Panc1 (cell line): Measurements from ENCODE around the gene MAPK11.

Source experiments
- POLR2AphosphoS5 ChIP-seq: IDR thresholded peaks from 2 replicates; pipeline ENCODE4 v1.6.1; 2012; ENCODE audit warnings: mild to moderate bottlenecking, low read depth, low read length, moderate library complexity
- SIN3A ChIP-seq: IDR thresholded peaks from 2 replicates; pipeline ENCODE4 v1.6.1; 2012; ENCODE audit warnings: low read depth, mild to moderate bottlenecking, low read length, moderate library complexity, borderline replicate concordance; ENCODE audit not compliant: insufficient read depth
- TF ChIP-seq, protein P1 (sequence below): fragments of 450-650 bp; IDR thresholded peaks from 2 replicates; pipeline ENCODE4 v1.5.1; 2017; ENCODE audit warnings: mild to moderate bottlenecking
- TF ChIP-seq, protein P2 (sequence below), 2 experiments: IDR thresholded peaks; 2 replicates each; pipeline ENCODE4 v1.6.1; 2011 to 2012; ENCODE audit warnings: low read depth in 2 of 2, control low read depth in 1 of 2, low read length in 1 of 2, mild to moderate bottlenecking in 1 of 2, moderate library complexity in 1 of 2; ENCODE audit not compliant: insufficient read depth in 1 of 2

DNA sequence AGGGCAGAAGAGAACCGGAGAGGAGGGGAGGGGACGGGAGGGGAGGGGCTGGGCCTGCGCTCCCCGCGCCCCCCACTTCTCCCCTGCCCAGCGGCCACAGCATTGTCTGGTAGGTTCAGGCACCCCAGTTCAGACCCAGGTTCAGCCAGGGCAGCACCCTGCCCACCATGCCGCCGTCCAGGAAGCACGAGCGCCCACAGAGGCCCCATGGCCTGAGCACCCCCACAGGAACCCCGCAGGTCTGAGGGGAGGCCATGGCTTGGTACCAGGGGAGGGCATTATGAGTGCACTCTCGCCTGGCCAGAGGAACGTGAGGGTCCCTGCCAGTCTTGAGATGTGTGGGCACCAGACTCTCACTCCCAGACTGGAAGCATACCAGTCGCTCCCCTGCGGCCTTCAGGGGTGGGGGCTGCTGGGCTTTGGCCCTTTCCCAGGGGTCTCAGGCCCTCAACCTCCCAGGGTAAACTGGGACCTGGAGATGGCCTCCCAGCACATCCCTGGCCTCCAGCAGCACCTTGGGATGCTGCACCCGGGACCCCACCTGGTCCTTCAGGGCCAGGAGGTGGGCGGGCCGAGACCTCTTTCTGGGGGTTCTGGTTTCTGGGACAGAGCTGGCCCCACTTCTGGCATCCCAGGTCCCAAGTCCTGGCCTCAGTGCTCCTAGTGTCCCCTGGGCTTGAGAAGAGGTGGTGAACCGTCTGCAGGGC lies 37.9 kb upstream of the MAPK11 start:
- TF ChIP-seq, protein P1, sequence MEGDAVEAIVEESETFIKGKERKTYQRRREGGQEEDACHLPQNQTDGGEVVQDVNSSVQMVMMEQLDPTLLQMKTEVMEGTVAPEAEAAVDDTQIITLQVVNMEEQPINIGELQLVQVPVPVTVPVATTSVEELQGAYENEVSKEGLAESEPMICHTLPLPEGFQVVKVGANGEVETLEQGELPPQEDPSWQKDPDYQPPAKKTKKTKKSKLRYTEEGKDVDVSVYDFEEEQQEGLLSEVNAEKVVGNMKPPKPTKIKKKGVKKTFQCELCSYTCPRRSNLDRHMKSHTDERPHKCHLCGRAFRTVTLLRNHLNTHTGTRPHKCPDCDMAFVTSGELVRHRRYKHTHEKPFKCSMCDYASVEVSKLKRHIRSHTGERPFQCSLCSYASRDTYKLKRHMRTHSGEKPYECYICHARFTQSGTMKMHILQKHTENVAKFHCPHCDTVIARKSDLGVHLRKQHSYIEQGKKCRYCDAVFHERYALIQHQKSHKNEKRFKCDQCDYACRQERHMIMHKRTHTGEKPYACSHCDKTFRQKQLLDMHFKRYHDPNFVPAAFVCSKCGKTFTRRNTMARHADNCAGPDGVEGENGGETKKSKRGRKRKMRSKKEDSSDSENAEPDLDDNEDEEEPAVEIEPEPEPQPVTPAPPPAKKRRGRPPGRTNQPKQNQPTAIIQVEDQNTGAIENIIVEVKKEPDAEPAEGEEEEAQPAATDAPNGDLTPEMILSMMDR = no peak
- TF ChIP-seq, protein P2, sequence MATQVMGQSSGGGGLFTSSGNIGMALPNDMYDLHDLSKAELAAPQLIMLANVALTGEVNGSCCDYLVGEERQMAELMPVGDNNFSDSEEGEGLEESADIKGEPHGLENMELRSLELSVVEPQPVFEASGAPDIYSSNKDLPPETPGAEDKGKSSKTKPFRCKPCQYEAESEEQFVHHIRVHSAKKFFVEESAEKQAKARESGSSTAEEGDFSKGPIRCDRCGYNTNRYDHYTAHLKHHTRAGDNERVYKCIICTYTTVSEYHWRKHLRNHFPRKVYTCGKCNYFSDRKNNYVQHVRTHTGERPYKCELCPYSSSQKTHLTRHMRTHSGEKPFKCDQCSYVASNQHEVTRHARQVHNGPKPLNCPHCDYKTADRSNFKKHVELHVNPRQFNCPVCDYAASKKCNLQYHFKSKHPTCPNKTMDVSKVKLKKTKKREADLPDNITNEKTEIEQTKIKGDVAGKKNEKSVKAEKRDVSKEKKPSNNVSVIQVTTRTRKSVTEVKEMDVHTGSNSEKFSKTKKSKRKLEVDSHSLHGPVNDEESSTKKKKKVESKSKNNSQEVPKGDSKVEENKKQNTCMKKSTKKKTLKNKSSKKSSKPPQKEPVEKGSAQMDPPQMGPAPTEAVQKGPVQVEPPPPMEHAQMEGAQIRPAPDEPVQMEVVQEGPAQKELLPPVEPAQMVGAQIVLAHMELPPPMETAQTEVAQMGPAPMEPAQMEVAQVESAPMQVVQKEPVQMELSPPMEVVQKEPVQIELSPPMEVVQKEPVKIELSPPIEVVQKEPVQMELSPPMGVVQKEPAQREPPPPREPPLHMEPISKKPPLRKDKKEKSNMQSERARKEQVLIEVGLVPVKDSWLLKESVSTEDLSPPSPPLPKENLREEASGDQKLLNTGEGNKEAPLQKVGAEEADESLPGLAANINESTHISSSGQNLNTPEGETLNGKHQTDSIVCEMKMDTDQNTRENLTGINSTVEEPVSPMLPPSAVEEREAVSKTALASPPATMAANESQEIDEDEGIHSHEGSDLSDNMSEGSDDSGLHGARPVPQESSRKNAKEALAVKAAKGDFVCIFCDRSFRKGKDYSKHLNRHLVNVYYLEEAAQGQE (IDR thresholded peaks at IDR 0.05; ENCODE audit: insufficient read depth in 1 of 2, low read depth in 2 of 2, low read length in 1 of 2) = no peak
- TF ChIP-seq POLR2AphosphoS5 (no peak), SIN3A (no peak)
